A673 (cell line): Measurements from ENCODE around the gene PDE9A. TPM values are rescaled to one million over a fixed set of nuclear protein-coding genes. Genes with fewer than 3 reads are reported as not detected.

Experiments used
- BruUV-seq: library from RNA; stranded (reverse); fragments of 400-500 nt; replicated peaks from 2 replicates; lab custom pipeline; 2021; lab: Mats Ljungman, UMichigan
- CTCF ChIA-PET: fragments of 300-600 bp; sonication (Branson Sonifier 250); formaldehyde crosslinking; loops from one replicate; lab custom pipeline; 2022; ENCODE audit warnings: antibody characterized with exemption; lab: Charles Lee
- POLR2A ChIA-PET: fragments of 300-600 bp; sonication (Branson Sonifier 250); formaldehyde crosslinking; loops from one replicate; lab custom pipeline; 2022; ENCODE audit warnings: antibody characterized with exemption; ENCODE audit not compliant: low non-redundant PET; lab: Charles Lee
- DNase-seq: peaks from one replicate; pipeline ENCODE4 v3.0.0-alpha.2; 2015; ENCODE audit warnings: low spot score
- H3K27ac ChIP-seq: fragments of 200-600 bp; sonication (generic); 2 replicates; pipeline ENCODE4 v1.5.1; 2016; ENCODE audit warnings: mixed run types, low read depth, mild to moderate bottlenecking, mixed read lengths, antibody characterized with exemption, low read length; ENCODE audit not compliant: poor library complexity, severe bottlenecking
- H3K27me3 ChIP-seq: fragments of 200-600 bp; sonication (generic); replicated peaks from 2 replicates; pipeline ENCODE4 v1.6.1; 2017; ENCODE audit warnings: mixed run types, low read depth, mild to moderate bottlenecking, mixed read lengths, antibody characterized with exemption, low read length; ENCODE audit not compliant: insufficient read depth, poor library complexity
- H3K36me3 ChIP-seq: fragments of 200-600 bp; sonication (generic); 2 replicates; pipeline ENCODE4 v1.6.1; 2016; ENCODE audit warnings: mixed run types, mild to moderate bottlenecking, mixed read lengths, antibody characterized with exemption, low read length; ENCODE audit not compliant: insufficient read depth, poor library complexity, severe bottlenecking
- H3K4me1 ChIP-seq: fragments of 200-600 bp; sonication (generic); 2 replicates; pipeline ENCODE4 v1.6.1; 2017; ENCODE audit warnings: mixed run types, mild to moderate bottlenecking, mixed read lengths, antibody characterized with exemption, low read length; ENCODE audit not compliant: insufficient read depth, poor library complexity, severe bottlenecking
- H3K4me3 ChIP-seq: fragments of 200-600 bp; sonication (generic); 2 replicates; pipeline ENCODE4 v1.5.1; 2016; ENCODE audit warnings: low read depth, mixed run types, mild to moderate bottlenecking, mixed read lengths, low read length; ENCODE audit not compliant: poor library complexity, severe bottlenecking
- H3K9me3 ChIP-seq: fragments of 200-600 bp; sonication (generic); 2 replicates; pipeline ENCODE4 v1.6.1; 2016; ENCODE audit warnings: mixed run types, low read depth, mild to moderate bottlenecking, mixed read lengths, antibody characterized with exemption, low read length; ENCODE audit not compliant: poor library complexity, severe bottlenecking
- EZH2 ChIP-seq: fragments of 200-600 bp; sonication (generic); IDR thresholded peaks from 2 replicates; pipeline ENCODE4 v1.6.1; 2017; ENCODE audit warnings: borderline replicate concordance, low read depth, mild to moderate bottlenecking, mixed read lengths, antibody characterized with exemption, low read length; ENCODE audit not compliant: poor library complexity, severe bottlenecking
- intact Hi-C: fragments of 100-400 bp; cut with micrococcal nuclease; formaldehyde crosslinking; loops from one replicate; pipeline ENCODE4 v1.10.0; 2022; ENCODE audit not compliant: unreplicated experiment
- total RNA-seq: library from RNA; stranded (reverse); gene quantifications from 2 replicates; pipeline ENCODE4 v1.2.3, GENCODE V29; 2021
- TF ChIP-seq, protein P1 (sequence below): fragments of 300-800, 200-600 bp; sonication (generic); conservative IDR thresholded peaks from 2 replicates; pipeline ENCODE4 v1.5.1; 2017; ENCODE audit warnings: low read depth, mild to moderate bottlenecking, antibody characterized with exemption, low read length, moderate library complexity, mixed read lengths

PDE9A gene
- total RNA-seq, 1 experiment from 2014 or later: 14.3 TPM

DNA sequence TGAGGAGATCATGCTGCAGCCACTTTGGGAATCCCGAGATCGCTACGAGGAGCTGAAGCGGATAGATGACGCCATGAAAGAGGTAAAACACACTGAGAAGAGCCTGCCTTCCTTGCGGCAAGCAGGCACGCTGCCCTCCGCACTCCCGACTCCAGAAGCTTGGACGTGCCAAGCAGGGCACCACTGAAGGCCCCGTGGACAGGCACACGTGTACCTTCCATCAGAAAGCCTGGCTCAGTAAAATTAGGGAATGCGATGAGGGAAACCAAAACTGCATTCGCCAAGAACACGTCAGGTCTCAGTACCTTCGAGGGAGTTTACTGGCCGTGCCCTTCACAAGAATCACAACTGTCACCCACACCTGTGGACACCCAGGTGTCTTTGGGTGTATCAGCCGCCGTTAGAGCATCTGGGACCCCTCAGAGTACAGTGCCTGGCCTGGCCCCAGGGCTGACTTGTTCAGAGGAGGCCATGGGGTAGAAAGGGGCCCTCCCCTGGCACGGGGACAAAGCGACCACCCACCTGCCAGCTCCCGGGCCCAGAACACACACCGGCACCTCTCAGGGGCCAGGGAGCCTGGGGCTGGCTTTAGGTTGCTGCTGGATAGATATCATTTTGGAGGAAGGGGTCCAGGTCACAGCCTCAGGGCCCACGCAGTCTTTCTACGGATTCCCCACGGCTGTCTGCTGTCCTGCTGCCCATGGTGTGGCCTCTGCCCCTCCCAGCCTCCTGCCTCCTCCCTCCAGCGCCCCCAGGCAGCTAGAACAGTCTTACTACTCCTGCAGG lies 117.5 kb downstream of the PDE9A start:
- no peaks in the 10 kb centered on the region for H3K9me3 ChIP-seq
- CTCF ChIA-PET: no interaction called here
- intact Hi-C loops: no loop called here
- no peaks in the 10 kb centered on the region for H3K36me3 ChIP-seq
- no TSS peak for BruUV-seq
- no peak overlapping the region for H3K4me3 ChIP-seq
- H3K27ac ChIP-seq: no peak overlapping the region
- no peaks in the 10 kb centered on the region for H3K4me1 ChIP-seq
- POLR2A ChIA-PET: no interaction called here
- DNase-seq: no peak
- TF ChIP-seq EZH2: no peak
- TF ChIP-seq, protein P1, sequence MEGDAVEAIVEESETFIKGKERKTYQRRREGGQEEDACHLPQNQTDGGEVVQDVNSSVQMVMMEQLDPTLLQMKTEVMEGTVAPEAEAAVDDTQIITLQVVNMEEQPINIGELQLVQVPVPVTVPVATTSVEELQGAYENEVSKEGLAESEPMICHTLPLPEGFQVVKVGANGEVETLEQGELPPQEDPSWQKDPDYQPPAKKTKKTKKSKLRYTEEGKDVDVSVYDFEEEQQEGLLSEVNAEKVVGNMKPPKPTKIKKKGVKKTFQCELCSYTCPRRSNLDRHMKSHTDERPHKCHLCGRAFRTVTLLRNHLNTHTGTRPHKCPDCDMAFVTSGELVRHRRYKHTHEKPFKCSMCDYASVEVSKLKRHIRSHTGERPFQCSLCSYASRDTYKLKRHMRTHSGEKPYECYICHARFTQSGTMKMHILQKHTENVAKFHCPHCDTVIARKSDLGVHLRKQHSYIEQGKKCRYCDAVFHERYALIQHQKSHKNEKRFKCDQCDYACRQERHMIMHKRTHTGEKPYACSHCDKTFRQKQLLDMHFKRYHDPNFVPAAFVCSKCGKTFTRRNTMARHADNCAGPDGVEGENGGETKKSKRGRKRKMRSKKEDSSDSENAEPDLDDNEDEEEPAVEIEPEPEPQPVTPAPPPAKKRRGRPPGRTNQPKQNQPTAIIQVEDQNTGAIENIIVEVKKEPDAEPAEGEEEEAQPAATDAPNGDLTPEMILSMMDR: no peak
- no peaks in the 10 kb centered on the region for H3K27me3 ChIP-seq

DNA sequence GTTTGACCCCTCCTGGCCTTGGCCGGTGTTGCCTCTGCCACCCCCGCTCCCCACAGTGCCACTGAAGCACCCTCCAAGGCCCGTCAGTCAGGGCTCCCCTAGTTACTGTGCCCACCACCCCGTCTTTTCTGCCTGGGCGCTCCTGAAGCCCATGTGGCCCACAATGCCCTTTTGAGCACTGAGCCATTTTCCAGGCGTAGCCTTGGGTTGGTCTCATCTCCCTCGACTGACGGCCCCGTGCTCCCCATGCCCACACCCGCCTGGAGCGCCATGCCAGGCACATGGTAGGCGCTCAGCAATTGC lies 118.0 kb downstream of the PDE9A start:
- DNase-seq: no peak
- TF ChIP-seq EZH2: no peak
- TF ChIP-seq, protein P1: no peak
- Histone ChIP-seq H3K36me3 (no peaks in the 10 kb centered on the region), H3K4me3 (no peak overlapping the region), H3K27ac (no peak overlapping the region), H3K9me3 (no peaks in the 10 kb centered on the region), H3K4me1 (no peaks in the 10 kb centered on the region), H3K27me3 (no peaks in the 10 kb centered on the region)
- ChIA-PET CTCF (no interaction called here), POLR2A (no interaction called here)
- intact Hi-C loops: no loop called here
- BruUV-seq: no TSS peak

DNA sequence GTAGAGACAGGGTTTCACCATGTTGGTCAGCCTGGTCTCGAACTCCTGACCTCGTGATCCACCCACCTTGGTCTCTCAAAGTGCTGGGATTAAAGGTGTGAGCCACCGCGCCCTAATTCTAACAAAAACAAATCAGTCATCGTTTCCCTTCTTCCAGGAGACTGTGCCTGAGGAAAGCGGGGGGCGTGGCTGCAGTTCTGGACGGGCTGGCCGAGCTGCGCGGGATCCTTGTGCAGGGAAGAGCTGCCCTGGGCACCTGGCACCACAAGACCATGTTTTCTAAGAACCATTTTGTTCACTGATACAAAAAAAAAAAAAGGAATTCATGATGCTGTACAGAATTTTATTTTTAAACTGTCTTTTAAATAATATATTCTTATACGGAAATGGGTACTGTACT lies 121.7 kb downstream of the PDE9A start:
- BruUV-seq: no TSS peak
- TF ChIP-seq, protein P1: no peak
- no peak for TF ChIP-seq EZH2
- CTCF ChIA-PET: interaction anchor here (0.6 kb wide), 1 partner anchor 30 kb away, joined by 4 read pairs; no protein-coding TSS in a partner anchor
- no peaks in the 10 kb centered on the region for H3K4me1 ChIP-seq
- peaks cover 4% of the 10 kb centered on the region for H3K27me3 ChIP-seq
- POLR2A ChIA-PET: no interaction called here
- intact Hi-C loops: no loop called here
- H3K4me3 ChIP-seq: no peak overlapping the region
- no peaks in the 10 kb centered on the region for H3K36me3 ChIP-seq
- no peaks in the 10 kb centered on the region for H3K9me3 ChIP-seq
- no peak overlapping the region for H3K27ac ChIP-seq
- no peak for DNase-seq
